Ishikawa (cell line): ENCODE measurements around the gene PTHLH.

Source experiments
- CEBPB ChIP-seq: IDR thresholded peaks from 2 replicates; pipeline ENCODE4 v1.6.1; 2012
- CREB1 ChIP-seq: IDR thresholded peaks from 2 replicates; pipeline ENCODE4 v1.6.1; 2012; ENCODE audit warnings: low read depth
- EP300 ChIP-seq: IDR thresholded peaks from 2 replicates; pipeline ENCODE4 v1.6.1; 2012; ENCODE audit warnings: borderline replicate concordance
- NFIC ChIP-seq: IDR thresholded peaks from 2 replicates; pipeline ENCODE4 v1.6.1; 2012
- RAD21 ChIP-seq: IDR thresholded peaks from 2 replicates; pipeline ENCODE4 v1.6.1; 2012; ENCODE audit warnings: low read depth
- REST ChIP-seq: IDR thresholded peaks from 2 replicates; pipeline ENCODE4 v1.6.1; 2012; ENCODE audit warnings: low read depth, mild to moderate bottlenecking
- TAF1 ChIP-seq: IDR thresholded peaks from 2 replicates; pipeline ENCODE4 v1.6.1; 2012; ENCODE audit warnings: low read depth, mild to moderate bottlenecking
- TCF12 ChIP-seq: IDR thresholded peaks from 2 replicates; pipeline ENCODE4 v1.6.1; 2012; ENCODE audit warnings: low read depth
- ZBTB7A ChIP-seq: IDR thresholded peaks from 2 replicates; pipeline ENCODE4 v1.6.1; 2012; ENCODE audit warnings: low read depth

- peak; percentile 67 for TF ChIP-seq TCF12
- peak; percentile 49; the same call in 1 of the 2 replicates for TF ChIP-seq TAF1
- TF ChIP-seq CEBPB, result no peak
- TF ChIP-seq ZBTB7A, result no peak; the same call in 1 of the 2 replicates
- no peak for TF ChIP-seq EP300
- TF ChIP-seq RAD21, result peak; percentile 55
- TF ChIP-seq REST, result no peak
- no peak for TF ChIP-seq CREB1
- TF ChIP-seq NFIC, result 0 out of 2 replicates have a peak, but pooled peaks have one; percentile 5
Observed at GRCh38 chr12:27969624-27970400, 2.7 kb downstream of the PTHLH start.
